Psoas muscle (tissue), 8 donors: ENCODE measurements around the gene RHEX. TPM values are rescaled to one million over a fixed set of nuclear protein-coding genes. Genes with fewer than 3 reads are reported as not detected.
A peak's percentile ranks its signal among the peaks of the same experiment; 100 is the strongest.

ENCODE experiments used
- ATAC-seq, 4 donors: fragments of 200-7000 bp; cut with Tn5 transposase; one replicate each; pipeline ENCODE4 v1.9.1; 2020; ENCODE audit warnings: moderate library complexity in 3 of 4, mild to moderate bottlenecking in 2 of 4
- DNase-seq, 2 donors: peaks; one replicate each; pipeline ENCODE4 v3.0.0-alpha.2; 2020
- H3K27ac ChIP-seq: fragments of 200-600 bp; one replicate; pipeline ENCODE4 v1.8.0; 2022
- H3K27me3 ChIP-seq, 3 donors: fragments of 200-600 bp in 1 of 3; one replicate each; pipeline versions ENCODE4 v1.6.1 to v1.8.0; 2013 to 2022; ENCODE audit warnings: low read length in 2 of 3, mild to moderate bottlenecking in 2 of 3, moderate library complexity in 1 of 3; ENCODE audit not compliant: insufficient read depth in 3 of 3
- H3K36me3 ChIP-seq, 2 donors: fragments of 200-600 bp in 1 of 2; one replicate each; pipeline versions ENCODE4 v1.6.1 to v1.8.0; 2013 to 2022; ENCODE audit warnings: low read depth in 1 of 2, mild to moderate bottlenecking in 1 of 2, moderate library complexity in 1 of 2; ENCODE audit not compliant: insufficient read depth in 1 of 2
- H3K4me1 ChIP-seq: fragments of 200-600 bp; one replicate; pipeline ENCODE4 v1.8.0; 2022
- H3K4me3 ChIP-seq: fragments of 200-600 bp; one replicate; pipeline ENCODE4 v1.8.0; 2022; ENCODE audit warnings: mild to moderate bottlenecking
- H3K9me3 ChIP-seq: fragments of 200-600 bp; one replicate; pipeline ENCODE4 v1.8.0; 2022
- CTCF ChIP-seq: fragments of 200-600 bp; IDR thresholded peaks from one replicate; pipeline ENCODE4 v1.8.0; 2022; ENCODE audit warnings: antibody characterized with exemption
- WGBS, 3 donors: extraction: QIAGEN DNeasy Blood & Tissue Kit; methylation state at CpG; one replicate each; pipeline versions ENCODE4 v1.1.6 to v1.1.7; 2013; 5-methylcytosine and 5-hydroxymethylcytosine counted together
- intact Hi-C, 2 donors: fragments of 100-400 bp; cut with DNase I; formaldehyde crosslinking; loops; one replicate each; pipeline versions ENCODE4 v1.11.0 to v1.14.2; 2022
- polyA plus RNA-seq, 3 donors: library from polyadenylated mRNA; stranded (reverse); fragments of 200-250 nt; gene quantifications; one replicate each; pipeline ENCODE4 v1.2.3, GENCODE V29; 2013
- total RNA-seq, 4 donors: library from RNA; stranded (reverse); fragmentation: NEBNext Ultra II Directional in 2 of 4; extraction: Animal tissue kit (Norgen Biotek cat#: 25700) in 2 of 4; gene quantifications; one replicate each; pipeline versions ENCODE4 v1.2.1 to v1.2.4, GENCODE V29; 2021 to 2023
- donor health status: healthy with polysubstance abuse.
- donor health status: DM: no; HTN: no; CAD: no; lungs with moderate emphysema.
- donor health status: Bipolar disorder and iron deficiency.
- donor health status: healthy.
- donor health status: DM: yes; HTN: yes; CAD: no.
- donor health status: DM: no; HTN: no; CAD: no.
- donor health status: DM: no; HTN: no; CAD: no.
- donor health status: DM: yes; HTN: yes; CAD: no.

RHEX gene
- total and polyA plus RNA-seq, 7 donors = 0.13 to 0.95 (median 0.40) TPM; not detected in 1

GRCh38 chr1:206067486-206068227 lies 14.7 kb downstream of the RHEX start:
- TF ChIP-seq CTCF = no peak
- Histone ChIP-seq H3K9me3 (no peaks in the 10 kb centered on the region), H3K27ac (no peak overlapping the region), H3K36me3 (no peaks in the 10 kb centered on the region), H3K4me1 (no peaks in the 10 kb centered on the region), H3K4me3 (no peak overlapping the region), H3K27me3 (no peaks in the 10 kb centered on the region)
- DNase-seq (no peak), ATAC-seq (peak in 2 of 4 donors; percentile 68)
- intact Hi-C loops = no loop called here
- 59 to 71% (median 59%) methylated on average over 8 of the region's 8 CpGs for WGBS, 3 donors

- intact Hi-C loops = no loop called here
- no peaks in the 10 kb centered on the region for H3K36me3 ChIP-seq
- H3K4me3 ChIP-seq = no peak overlapping the region
- no peaks in the 10 kb centered on the region for H3K4me1 ChIP-seq
- no peaks in the 10 kb centered on the region for H3K9me3 ChIP-seq
- H3K27me3 ChIP-seq = no peaks in the 10 kb centered on the region
- DNase-seq (no peak), ATAC-seq (no peak)
- TF ChIP-seq CTCF = no peak
- WGBS, 3 donors = 69 to 85% (median 71%) methylated on average over 1 of the region's 1 CpG
- no peak overlapping the region for H3K27ac ChIP-seq
Observed at GRCh38 chr1:206068314-206068713, 15.3 kb downstream of the RHEX start.

GRCh38 chr1:206070627-206071304 lies 17.8 kb downstream of the RHEX start:
- H3K27ac ChIP-seq = no peak overlapping the region
- ATAC-seq (no peak), DNase-seq (no peak)
- intact Hi-C loops = loop anchor here in 1 of 2 donors (5.0 kb wide), 1 partner anchor 48 kb away; the partner anchor contains the start of gene CTSE
- no peaks in the 10 kb centered on the region for H3K27me3 ChIP-seq
- no peaks in the 10 kb centered on the region for H3K4me1 ChIP-seq
- 85 to 86% (median 86%) methylated on average over 9 of the region's 9 CpGs for WGBS, 3 donors
- H3K9me3 ChIP-seq = no peaks in the 10 kb centered on the region
- TF ChIP-seq CTCF = no peak
- H3K36me3 ChIP-seq = no peaks in the 10 kb centered on the region
- no peak overlapping the region for H3K4me3 ChIP-seq

- no peaks in the 10 kb centered on the region for H3K27me3 ChIP-seq
- intact Hi-C loops = loop anchor here in 1 of 2 donors (5.0 kb wide), 1 partner anchor 53 kb away; the partner anchor contains the start of gene CTSE
- no peak for TF ChIP-seq CTCF
- H3K36me3 ChIP-seq = no peaks in the 10 kb centered on the region
- DNase-seq (no peak), ATAC-seq (no peak)
- H3K4me1 ChIP-seq = no peaks in the 10 kb centered on the region
- H3K4me3 ChIP-seq = no peak overlapping the region
- H3K9me3 ChIP-seq = no peaks in the 10 kb centered on the region
- no peak overlapping the region for H3K27ac ChIP-seq
- 58 to 73% (median 66%) methylated on average over 3 of the region's 3 CpGs for WGBS, 3 donors
Observed at GRCh38 chr1:206074839-206075238, 21.9 kb downstream of the RHEX start.
